IMR-90 (cell line): Measurements from ENCODE around the gene CCL11. TPM values are rescaled to one million over a fixed set of nuclear protein-coding genes. Genes with fewer than 3 reads are reported as not detected.

Source experiments
- ATAC-seq: fragments of 200-7000 bp; cut with Tn5 transposase; 2 replicates; pipeline ENCODE4 v1.9.1; 2020; ENCODE audit warnings: low read depth, mild to moderate bottlenecking, moderate library complexity
- BruUV-seq: library from RNA; stranded (reverse); fragments of 400-500 nt; replicated peaks from 2 replicates; lab custom pipeline; 2021; lab: Mats Ljungman, UMichigan
- CTCF ChIA-PET: fragments of 300-600 bp; formaldehyde crosslinking; extraction: SDS; loops from one replicate; lab custom pipeline; 2021; ENCODE audit warnings: antibody characterized with exemption; lab: Yijun Ruan, JAX
- POLR2A ChIA-PET: fragments of 300-600 bp; sonication (Branson Sonifier 250); formaldehyde crosslinking; loops from one replicate; lab custom pipeline; 2022; ENCODE audit warnings: antibody characterized with exemption; ENCODE audit not compliant: unreplicated experiment; lab: Charles Lee
- DNase-seq: peaks from one replicate; pipeline ENCODE4 v3.0.0; 2013
- H2AFZ ChIP-seq: replicated peaks from 2 replicates; pipeline ENCODE3; 2013; ENCODE audit warnings: low read length, mild to moderate bottlenecking; ENCODE audit not compliant: poor library complexity
- H2AK5ac ChIP-seq: 2 replicates; pipeline ENCODE4 v1.6.1; 2013; ENCODE audit warnings: low read depth, low read length, inconsistent platforms
- H2AK9ac ChIP-seq: replicated peaks from 2 replicates; pipeline ENCODE3; 2013; ENCODE audit warnings: mild to moderate bottlenecking, low read depth, low read length, moderate library complexity; ENCODE audit not compliant: poor library complexity
- H2BK120ac ChIP-seq: 2 replicates; pipeline ENCODE4 v1.6.1; 2013; ENCODE audit warnings: low read depth, low read length, inconsistent platforms
- H2BK15ac ChIP-seq: 3 replicates; pipeline ENCODE4 v1.6.1; 2013; ENCODE audit warnings: low read depth, low read length, inconsistent platforms
- H2BK20ac ChIP-seq: 2 replicates; pipeline ENCODE4 v1.6.1; 2013; ENCODE audit warnings: low read depth, mild to moderate bottlenecking, inconsistent platforms, low read length, moderate library complexity
- H2BK5ac ChIP-seq: 2 replicates; pipeline ENCODE4 v1.6.1; 2013; ENCODE audit warnings: mild to moderate bottlenecking, low read depth, low read length, inconsistent platforms; ENCODE audit not compliant: poor library complexity, severe bottlenecking
- H3K14ac ChIP-seq: replicated peaks from 2 replicates; pipeline ENCODE4 v1.6.1; 2013; ENCODE audit warnings: low read depth, low read length, inconsistent platforms
- H3K18ac ChIP-seq: 2 replicates; pipeline ENCODE4 v1.6.1; 2013; ENCODE audit warnings: low read depth, low read length, control low read depth
- H3K23ac ChIP-seq: 2 replicates; pipeline ENCODE4 v1.6.1; 2013; ENCODE audit warnings: low read depth, low read length, inconsistent platforms
- H3K27ac ChIP-seq: 2 replicates; pipeline ENCODE4 v1.5.1; 2013; ENCODE audit warnings: mild to moderate bottlenecking, control low read depth, low read length; ENCODE audit not compliant: insufficient read depth
- H3K27me3 ChIP-seq: 2 replicates; pipeline ENCODE4 v1.6.1; 2013; ENCODE audit warnings: low read length; ENCODE audit not compliant: control insufficient read depth, insufficient read depth
- H3K36me3 ChIP-seq: 2 replicates; pipeline ENCODE4 v1.6.1; 2013; ENCODE audit warnings: low read length, mixed read lengths; ENCODE audit not compliant: control insufficient read depth, insufficient read depth
- H3K4ac ChIP-seq: 2 replicates; pipeline ENCODE4 v1.6.1; 2013; ENCODE audit warnings: low read depth, low read length, inconsistent platforms
- H3K4me1 ChIP-seq: 2 replicates; pipeline ENCODE4 v1.6.1; 2013; ENCODE audit warnings: low read length, mixed read lengths; ENCODE audit not compliant: control insufficient read depth, insufficient read depth
- H3K4me2 ChIP-seq: 2 replicates; pipeline ENCODE4 v1.6.1; 2013; ENCODE audit warnings: low read depth, mild to moderate bottlenecking, control low read depth, low read length, moderate library complexity
- H3K4me3 ChIP-seq: 2 replicates; pipeline ENCODE4 v1.5.1; 2013; ENCODE audit warnings: low read depth, mild to moderate bottlenecking, control low read depth, low read length, moderate library complexity; ENCODE audit not compliant: insufficient read depth
- H3K56ac ChIP-seq: 2 replicates; pipeline ENCODE4 v1.6.1; 2013; ENCODE audit warnings: low read length, inconsistent platforms; ENCODE audit not compliant: insufficient read depth; ENCODE audit errors: extremely low read depth
- H3K79me1 ChIP-seq, 2 experiments: 2 replicates each; pipeline ENCODE4 v1.6.1; 2013; ENCODE audit warnings: low read length in 2 of 2, inconsistent platforms in 1 of 2, low read depth in 1 of 2
- H3K9ac ChIP-seq: 2 replicates; pipeline ENCODE4 v1.6.1; 2013; ENCODE audit warnings: low read depth, low read length, control low read depth
- H3K9me1 ChIP-seq: 2 replicates; pipeline ENCODE4 v1.6.1; 2013; ENCODE audit warnings: low read length, inconsistent platforms; ENCODE audit not compliant: insufficient read depth
- H3K9me3 ChIP-seq: 2 replicates; pipeline ENCODE4 v1.6.1; 2013; ENCODE audit warnings: low read length; ENCODE audit not compliant: control insufficient read depth, insufficient read depth
- H4K20me1 ChIP-seq: 2 replicates; pipeline ENCODE4 v1.6.1; 2013; ENCODE audit warnings: low read length, inconsistent platforms; ENCODE audit not compliant: insufficient read depth
- H4K5ac ChIP-seq: 2 replicates; pipeline ENCODE4 v1.6.1; 2013; ENCODE audit warnings: mild to moderate bottlenecking, low read depth, low read length, control low read depth
- H4K8ac ChIP-seq, 2 experiments: 2 replicates each; pipeline ENCODE4 v1.6.1; 2013; ENCODE audit warnings: low read depth in 2 of 2, low read length in 2 of 2, control low read depth in 1 of 2, inconsistent platforms in 1 of 2
- H4K91ac ChIP-seq: 2 replicates; pipeline ENCODE4 v1.6.1; 2013; ENCODE audit warnings: low read depth, low read length, inconsistent platforms; ENCODE audit not compliant: insufficient read depth
- BHLHE40 ChIP-seq: fragments of 150-350 bp; IDR thresholded peaks from 2 replicates; pipeline ENCODE4 v1.6.1; 2016; ENCODE audit warnings: mild to moderate bottlenecking, low read depth, low read length
- CEBPB ChIP-seq: IDR thresholded peaks from 2 replicates; pipeline ENCODE4 v1.6.1; 2012; ENCODE audit warnings: low read depth, low read length, improper control_type of control experiment
- CHD1 ChIP-seq: IDR thresholded peaks from 2 replicates; pipeline ENCODE4 v1.6.1; 2012; ENCODE audit warnings: low read depth, low read length, improper control_type of control experiment
- FOS ChIP-seq: fragments of 150-350 bp; IDR thresholded peaks from 2 replicates; pipeline ENCODE4 v1.6.1; 2016; ENCODE audit warnings: low read depth, low read length
- MAFK ChIP-seq: IDR thresholded peaks from 2 replicates; pipeline ENCODE4 v1.6.1; 2012; ENCODE audit warnings: low read depth, low read length, improper control_type of control experiment
- MAZ ChIP-seq: IDR thresholded peaks from 2 replicates; pipeline ENCODE4 v1.6.1; 2012; ENCODE audit warnings: low read depth, mild to moderate bottlenecking, low read length, improper control_type of control experiment, moderate library complexity, borderline replicate concordance
- MXI1 ChIP-seq: IDR thresholded peaks from 2 replicates; pipeline ENCODE4 v1.6.1; 2012; ENCODE audit warnings: low read depth, mild to moderate bottlenecking, low read length, moderate library complexity, borderline replicate concordance
- NFE2L2 ChIP-seq: fragments of 150-350 bp; IDR thresholded peaks from 2 replicates; pipeline ENCODE4 v1.6.1; 2016; ENCODE audit warnings: low read depth, mild to moderate bottlenecking, low read length
- POLR2A ChIP-seq: IDR thresholded peaks from 2 replicates; pipeline ENCODE4 v1.6.1; 2012; ENCODE audit warnings: mild to moderate bottlenecking, low read depth, low read length
- RAD21 ChIP-seq: IDR thresholded peaks from 2 replicates; pipeline ENCODE4 v1.6.1; 2012; ENCODE audit warnings: low read length, improper control_type of control experiment
- RCOR1 ChIP-seq: IDR thresholded peaks from 2 replicates; pipeline ENCODE4 v1.6.1; 2012; ENCODE audit warnings: mild to moderate bottlenecking, low read length, improper control_type of control experiment; ENCODE audit not compliant: insufficient replicate concordance
- RFX5 ChIP-seq: IDR thresholded peaks from 2 replicates; pipeline ENCODE4 v1.8.0; 2012; ENCODE audit warnings: low read depth, mild to moderate bottlenecking, low read length, moderate library complexity
- SMC3 ChIP-seq: fragments of 150-350 bp; IDR thresholded peaks from 2 replicates; pipeline ENCODE4 v1.6.1; 2016; ENCODE audit warnings: low read depth, mild to moderate bottlenecking, antibody characterized with exemption, low read length, moderate library complexity
- WGBS, 2 experiments: methylation state at CpG; one replicate each; pipeline versions ENCODE4 v1.1.5 to v1.1.7; 2013; ENCODE audit warnings: missing lambda C conversion rate in 2 of 2; ENCODE audit not compliant: insufficient read length in 1 of 2; ENCODE audit errors: extremely low coverage in 2 of 2; 5-methylcytosine and 5-hydroxymethylcytosine counted together
- dilution Hi-C: fragments of 300-500 bp; cut with HindIII; formaldehyde crosslinking; loops from one replicate; pipeline ENCODE4 v1.14.3; 2018; ENCODE audit warnings: low sequenced_read_pairs; ENCODE audit not compliant: unreplicated experiment
- in situ Hi-C: fragments of 300-500 bp; cut with MboI; formaldehyde crosslinking; loops from 3 replicates; pipeline ENCODE4 v1.14.3; 2019; ENCODE audit warnings: low sequenced_read_pairs, inconsistent platforms, mixed read lengths
- intact Hi-C: fragments of 100-400 bp; cut with micrococcal nuclease; formaldehyde crosslinking; loops from 2 replicates; pipeline ENCODE4 v1.10.0; 2022
- polyA plus RNA-seq, 3 experiments: library from polyadenylated mRNA; depleted of rRNA; stranded (reverse); fragments of >200 nt; gene quantifications; 2 replicates each; pipeline ENCODE4 v1.2.3, GENCODE V29; 2012; ENCODE audit warnings: low replicate concordance in 1 of 3
- total RNA-seq: library from RNA; depleted of rRNA; stranded (reverse); fragments of >200 nt; gene quantifications from 2 replicates; pipeline ENCODE4 v1.2.3, GENCODE V29; 2012
- TF ChIP-seq, protein P1 (sequence below): conservative IDR thresholded peaks from 2 replicates; pipeline ENCODE4 v1.5.1; 2012; ENCODE audit warnings: mild to moderate bottlenecking, low read depth, low read length, improper control_type of control experiment
- TF ChIP-seq, protein P2 (sequence below): fragments of 150-350 bp; IDR thresholded peaks from 2 replicates; pipeline ENCODE4 v1.6.1; 2016; ENCODE audit warnings: low read depth, mild to moderate bottlenecking, low read length, moderate library complexity, borderline replicate concordance
- TF ChIP-seq, protein P3 (sequence below): fragments of 150-350 bp; IDR thresholded peaks from 2 replicates; pipeline ENCODE4 v1.6.1; 2017; ENCODE audit warnings: mild to moderate bottlenecking, antibody characterized with exemption, low read length, low read depth

CCL11 gene
- total and polyA plus RNA-seq, 2 of the 4 experiments (the other 2 are of a cell fraction): not detected

DNA sequence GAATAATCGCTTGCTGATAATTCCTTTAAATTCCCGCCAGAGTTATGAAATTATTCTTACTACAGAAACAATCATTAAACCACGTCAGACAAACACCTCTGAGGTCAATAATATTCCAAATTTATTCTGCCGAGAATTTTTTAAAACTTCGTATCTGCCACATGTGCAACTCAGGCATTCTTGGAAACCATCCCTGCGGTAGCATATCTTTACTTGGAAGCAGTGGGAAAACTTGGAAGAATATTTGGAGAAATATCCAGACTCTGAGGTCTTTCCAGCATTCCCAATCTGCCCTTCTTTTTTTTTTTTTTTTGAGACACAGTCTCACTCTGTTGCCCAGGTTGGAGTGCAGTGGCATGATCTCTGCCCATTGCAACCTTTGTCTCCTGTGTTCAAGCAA is 2.0 kb upstream of the CCL11 start:
- intact Hi-C loops: no loop called here
- Histone ChIP-seq H2BK5ac (no peak overlapping the region), H2AFZ (no peak overlapping the region), H2BK15ac (no peak overlapping the region), H3K4me1 (no peaks in the 10 kb centered on the region; the same call in 1 of the 2 replicates), H4K20me1 (no peaks in the 10 kb centered on the region), H3K79me1 (no peaks in the 10 kb centered on the region), H3K4me2 (no peak overlapping the region), H2AK9ac (no peak overlapping the region), H2BK20ac (no peak overlapping the region), H3K27me3 (peaks cover 11% of the 10 kb centered on the region), H3K14ac (no peak overlapping the region), H2BK120ac (no peak overlapping the region), H4K5ac (no peak overlapping the region), H3K27ac (no peak overlapping the region), H3K18ac (no peak overlapping the region), H3K36me3 (no peaks in the 10 kb centered on the region), H4K91ac (no peak overlapping the region), H3K9me3 (no peaks in the 10 kb centered on the region), H3K23ac (no peak overlapping the region), H3K4me3 (no peak overlapping the region), H2AK5ac (no peak overlapping the region), H3K9me1 (no peaks in the 10 kb centered on the region), H4K8ac (no peak overlapping the region), H3K9ac (no peak overlapping the region), H3K4ac (no peak overlapping the region), H3K56ac (no peak overlapping the region)
- dilution Hi-C loops: no loop called here
- ATAC-seq (no peak), DNase-seq (no peak)
- ChIA-PET POLR2A (no interaction called here), CTCF (no interaction called here)
- TF ChIP-seq, protein P1, sequence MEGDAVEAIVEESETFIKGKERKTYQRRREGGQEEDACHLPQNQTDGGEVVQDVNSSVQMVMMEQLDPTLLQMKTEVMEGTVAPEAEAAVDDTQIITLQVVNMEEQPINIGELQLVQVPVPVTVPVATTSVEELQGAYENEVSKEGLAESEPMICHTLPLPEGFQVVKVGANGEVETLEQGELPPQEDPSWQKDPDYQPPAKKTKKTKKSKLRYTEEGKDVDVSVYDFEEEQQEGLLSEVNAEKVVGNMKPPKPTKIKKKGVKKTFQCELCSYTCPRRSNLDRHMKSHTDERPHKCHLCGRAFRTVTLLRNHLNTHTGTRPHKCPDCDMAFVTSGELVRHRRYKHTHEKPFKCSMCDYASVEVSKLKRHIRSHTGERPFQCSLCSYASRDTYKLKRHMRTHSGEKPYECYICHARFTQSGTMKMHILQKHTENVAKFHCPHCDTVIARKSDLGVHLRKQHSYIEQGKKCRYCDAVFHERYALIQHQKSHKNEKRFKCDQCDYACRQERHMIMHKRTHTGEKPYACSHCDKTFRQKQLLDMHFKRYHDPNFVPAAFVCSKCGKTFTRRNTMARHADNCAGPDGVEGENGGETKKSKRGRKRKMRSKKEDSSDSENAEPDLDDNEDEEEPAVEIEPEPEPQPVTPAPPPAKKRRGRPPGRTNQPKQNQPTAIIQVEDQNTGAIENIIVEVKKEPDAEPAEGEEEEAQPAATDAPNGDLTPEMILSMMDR: no peak
- TF ChIP-seq NFE2L2: no peak
- no peak for TF ChIP-seq MAZ
- no peak for TF ChIP-seq BHLHE40
- no peak for TF ChIP-seq SMC3
- TF ChIP-seq RCOR1: no peak
- TF ChIP-seq, protein P2, sequence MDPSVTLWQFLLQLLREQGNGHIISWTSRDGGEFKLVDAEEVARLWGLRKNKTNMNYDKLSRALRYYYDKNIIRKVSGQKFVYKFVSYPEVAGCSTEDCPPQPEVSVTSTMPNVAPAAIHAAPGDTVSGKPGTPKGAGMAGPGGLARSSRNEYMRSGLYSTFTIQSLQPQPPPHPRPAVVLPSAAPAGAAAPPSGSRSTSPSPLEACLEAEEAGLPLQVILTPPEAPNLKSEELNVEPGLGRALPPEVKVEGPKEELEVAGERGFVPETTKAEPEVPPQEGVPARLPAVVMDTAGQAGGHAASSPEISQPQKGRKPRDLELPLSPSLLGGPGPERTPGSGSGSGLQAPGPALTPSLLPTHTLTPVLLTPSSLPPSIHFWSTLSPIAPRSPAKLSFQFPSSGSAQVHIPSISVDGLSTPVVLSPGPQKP: no peak
- TF ChIP-seq MAFK: no peak
- TF ChIP-seq, protein P3, sequence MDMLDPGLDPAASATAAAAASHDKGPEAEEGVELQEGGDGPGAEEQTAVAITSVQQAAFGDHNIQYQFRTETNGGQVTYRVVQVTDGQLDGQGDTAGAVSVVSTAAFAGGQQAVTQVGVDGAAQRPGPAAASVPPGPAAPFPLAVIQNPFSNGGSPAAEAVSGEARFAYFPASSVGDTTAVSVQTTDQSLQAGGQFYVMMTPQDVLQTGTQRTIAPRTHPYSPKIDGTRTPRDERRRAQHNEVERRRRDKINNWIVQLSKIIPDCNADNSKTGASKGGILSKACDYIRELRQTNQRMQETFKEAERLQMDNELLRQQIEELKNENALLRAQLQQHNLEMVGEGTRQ: no peak
- no peak for TF ChIP-seq RFX5
- no peak for TF ChIP-seq RAD21
- no peak for TF ChIP-seq CHD1
- TF ChIP-seq CEBPB: no peak
- no peak for TF ChIP-seq MXI1
- no peak for TF ChIP-seq FOS
- TF ChIP-seq POLR2A: no peak
- WGBS, 2 experiments: no CpG with 5 or more reads among the region's 6 CpGs
- BruUV-seq: no TSS peak
- in situ Hi-C loops: no loop called here
